CD4-positive, CD25-positive, alpha-beta regulatory T cell (primary cell): ENCODE measurements around the gene PTPRN2. TPM values are rescaled to one million over a fixed set of nuclear protein-coding genes. Genes with fewer than 3 reads are reported as not detected.

Experiments
- ATAC-seq, 2 donors: fragments of 150-1000 bp; cut with Tn5 transposase; one replicate each; pipeline ENCODE4 v1.10.0; 2021; ENCODE audit warnings: low read depth in 2 of 2, moderate number of reproducible peaks in 2 of 2, moderate library complexity in 1 of 2
- DNase-seq, 3 donors: peaks; one replicate each; pipeline versions ENCODE4 v3.0.0 to v3.0.0-alpha.2; 2012 to 2022; ENCODE audit warnings: mixed read lengths in 1 of 3
- H3K27ac ChIP-seq: one replicate; pipeline ENCODE4 v1.7.0; 2013; ENCODE audit warnings: mild to moderate bottlenecking, low read length; ENCODE audit not compliant: insufficient read depth, poor library complexity, severe bottlenecking
- H3K27me3 ChIP-seq: one replicate; pipeline ENCODE4 v1.7.0; 2013; ENCODE audit warnings: low read length; ENCODE audit not compliant: control insufficient read depth, insufficient read depth
- H3K36me3 ChIP-seq: one replicate; pipeline ENCODE4 v1.7.0; 2013; ENCODE audit warnings: mild to moderate bottlenecking, low read length, moderate library complexity; ENCODE audit not compliant: control insufficient read depth, insufficient read depth
- H3K4me1 ChIP-seq: 2 replicates; pipeline ENCODE4 v1.7.0; 2013; ENCODE audit warnings: mild to moderate bottlenecking, low read length; ENCODE audit not compliant: insufficient read depth, control insufficient read depth, poor library complexity, severe bottlenecking
- H3K4me3 ChIP-seq: one replicate; pipeline ENCODE4 v1.7.0; 2013; ENCODE audit warnings: low read depth, mild to moderate bottlenecking, low read length, moderate library complexity
- H3K9me3 ChIP-seq, 2 experiments: 1 replicate in 1 of 2; 2 replicates in 1 of 2; pipeline ENCODE4 v1.7.0; 2013; ENCODE audit warnings: low read length in 2 of 2, mild to moderate bottlenecking in 1 of 2, moderate library complexity in 1 of 2; ENCODE audit not compliant: control insufficient read depth in 2 of 2
- H3K27ac Mint-ChIP-seq, 3 donors: one replicate each; pipeline ENCODE4 v1.8.0; 2020 to 2022; ENCODE audit warnings: mild to moderate bottlenecking in 3 of 3, mixed read lengths in 3 of 3, moderate library complexity in 2 of 3
- H3K27me3 Mint-ChIP-seq: one replicate; pipeline ENCODE4 v1.8.0; 2022; ENCODE audit warnings: mild to moderate bottlenecking, mixed read lengths
- H3K36me3 Mint-ChIP-seq: one replicate; pipeline ENCODE4 v1.8.0; 2020; ENCODE audit warnings: mixed read lengths
- H3K4me1 Mint-ChIP-seq, 4 donors: one replicate each; pipeline ENCODE4 v1.8.0; 2020 to 2022; ENCODE audit warnings: mixed read lengths in 4 of 4, mild to moderate bottlenecking in 1 of 4
- H3K4me3 Mint-ChIP-seq, 4 donors: one replicate each; pipeline ENCODE4 v1.8.0; 2020 to 2022; ENCODE audit warnings: mild to moderate bottlenecking in 4 of 4, mixed read lengths in 4 of 4, moderate library complexity in 3 of 4
- H3K9me3 Mint-ChIP-seq, 7 donors: one replicate each; pipeline ENCODE4 v1.8.0; 2020 to 2022; ENCODE audit warnings: mixed read lengths in 7 of 7, mild to moderate bottlenecking in 3 of 7, moderate library complexity in 2 of 7
- polyA plus RNA-seq, 4 donors: library from polyadenylated mRNA; unstranded; fragments of 300-500 nt; fragmentation: Illumina TruSeq; gene quantifications; one replicate each; pipeline ENCODE4 v1.2.3, GENCODE V29; 2021
- total RNA-seq: library from RNA; stranded (reverse); gene quantifications from one replicate; pipeline ENCODE4 v1.2.3, GENCODE V29; 2022

Gene PTPRN2
- total and polyA plus RNA-seq, 5 donors from 2014 or later = 1.6 to 4.7 (median 2.7) TPM

- Mint-ChIP-seq H3K4me1 (peaks cover 0 to 20% (median 4%) of the 10 kb centered on the region in 4 donors), H3K9me3 (peaks cover 0 to 18% (median 6%) of the 10 kb centered on the region in 7 donors), H3K27ac (no peak overlapping the region), H3K36me3 (peaks cover 6% of the 10 kb centered on the region), H3K27me3 (peaks cover 49% of the 10 kb centered on the region), H3K4me3 (no peak overlapping the region)
- no peak overlapping the region for H3K27ac ChIP-seq
- peaks cover 8 to 14% of the 10 kb centered on the region in 2 experiments for H3K9me3 ChIP-seq
- peaks cover 16% of the 10 kb centered on the region for H3K27me3 ChIP-seq
- no peak for ATAC-seq
- peaks cover 5% of the 10 kb centered on the region for H3K4me1 ChIP-seq
- peak in 1 of 3 donors; percentile 45 for DNase-seq
- no peaks in the 10 kb centered on the region for H3K36me3 ChIP-seq
- no peak overlapping the region for H3K4me3 ChIP-seq
Observed at GRCh38 chr7:158581440-158582088, 6.1 kb downstream of the PTPRN2 start.

- Histone ChIP-seq H3K36me3 (no peaks in the 10 kb centered on the region), H3K9me3 (peaks cover 8 to 14% of the 10 kb centered on the region in 2 experiments), H3K4me1 (no peaks in the 10 kb centered on the region), H3K27me3 (peaks cover 6% of the 10 kb centered on the region), H3K27ac (no peak overlapping the region), H3K4me3 (no peak overlapping the region)
- H3K4me3 Mint-ChIP-seq = no peak overlapping the region
- H3K9me3 Mint-ChIP-seq = peaks cover 0 to 18% (median 4%) of the 10 kb centered on the region in 7 donors
- DNase-seq (no peak), ATAC-seq (no peak)
- H3K27ac Mint-ChIP-seq = no peak overlapping the region
- peaks cover 0 to 8% (median 0%) of the 10 kb centered on the region in 4 donors for H3K4me1 Mint-ChIP-seq
- H3K27me3 Mint-ChIP-seq = peaks cover 33% of the 10 kb centered on the region
- H3K36me3 Mint-ChIP-seq = peaks cover 6% of the 10 kb centered on the region
Observed at GRCh38 chr7:158579662-158580646, 7.7 kb downstream of the PTPRN2 start.

- H3K9me3 Mint-ChIP-seq = peaks cover 0 to 18% (median 4%) of the 10 kb centered on the region in 7 donors
Observed at GRCh38 chr7:158576050-158576762, 11.4 kb downstream of the PTPRN2 start.

GRCh38 chr7:158574308-158575036, 13.2 kb downstream of the PTPRN2 start:
- Histone ChIP-seq H3K36me3 (no peaks in the 10 kb centered on the region), H3K27ac (no peak overlapping the region), H3K4me1 (no peaks in the 10 kb centered on the region), H3K9me3 (peaks cover 2 to 5% of the 10 kb centered on the region in 2 experiments), H3K27me3 (peaks cover 5% of the 10 kb centered on the region), H3K4me3 (no peak overlapping the region)
- Mint-ChIP-seq H3K4me3 (no peak overlapping the region), H3K9me3 (peaks cover 0 to 5% (median 2%) of the 10 kb centered on the region in 7 donors), H3K36me3 (no peaks in the 10 kb centered on the region), H3K27me3 (peaks cover 4% of the 10 kb centered on the region), H3K4me1 (no peaks in the 10 kb centered on the region), H3K27ac (no peak overlapping the region)
- no peak for ATAC-seq
- no peak for DNase-seq

More at GRCh38 chr7:158576050-158576762, 11.4 kb downstream of the PTPRN2 start:
- no peak for ATAC-seq
- Mint-ChIP-seq H3K36me3 (peaks cover 3% of the 10 kb centered on the region), H3K27ac (no peak overlapping the region), H3K4me1 (no peaks in the 10 kb centered on the region), H3K27me3 (peaks cover 17% of the 10 kb centered on the region), H3K4me3 (no peak overlapping the region)
- Histone ChIP-seq H3K27me3 (peaks cover 5% of the 10 kb centered on the region), H3K27ac (no peak overlapping the region), H3K4me1 (no peaks in the 10 kb centered on the region), H3K36me3 (no peaks in the 10 kb centered on the region), H3K9me3 (peaks cover 8 to 14% of the 10 kb centered on the region in 2 experiments), H3K4me3 (no peak overlapping the region)
- DNase-seq = no peak

- H3K27me3 Mint-ChIP-seq = peaks cover 11% of the 10 kb centered on the region
- H3K4me1 Mint-ChIP-seq = no peaks in the 10 kb centered on the region
- Histone ChIP-seq H3K4me1 (no peaks in the 10 kb centered on the region), H3K4me3 (no peak overlapping the region), H3K9me3 (no peaks in the 10 kb centered on the region), H3K27ac (no peak overlapping the region), H3K36me3 (no peaks in the 10 kb centered on the region), H3K27me3 (peaks cover 5% of the 10 kb centered on the region)
- DNase-seq (no peak), ATAC-seq (no peak)
- peaks cover 0 to 2% (median 0%) of the 10 kb centered on the region in 7 donors for H3K9me3 Mint-ChIP-seq
- no peaks in the 10 kb centered on the region for H3K36me3 Mint-ChIP-seq
- H3K4me3 Mint-ChIP-seq = no peak overlapping the region
- H3K27ac Mint-ChIP-seq = no peak overlapping the region
Observed at GRCh38 chr7:158573310-158573709, 14.3 kb downstream of the PTPRN2 start.

GRCh38 chr7:158572000-158572828, 15.4 kb downstream of the PTPRN2 start:
- Mint-ChIP-seq H3K9me3 (peaks cover 0 to 1% (median 0%) of the 10 kb centered on the region in 7 donors), H3K36me3 (no peaks in the 10 kb centered on the region), H3K27me3 (peaks cover 7% of the 10 kb centered on the region), H3K4me1 (no peaks in the 10 kb centered on the region), H3K27ac (no peak overlapping the region), H3K4me3 (no peak overlapping the region)
- no peaks in the 10 kb centered on the region for H3K9me3 ChIP-seq
- ATAC-seq = no peak
- H3K4me1 ChIP-seq = no peaks in the 10 kb centered on the region
- peak in 1 of 3 donors; percentile 7 for DNase-seq
- no peaks in the 10 kb centered on the region for H3K36me3 ChIP-seq
- H3K27me3 ChIP-seq = peaks cover 5% of the 10 kb centered on the region
- no peak overlapping the region for H3K27ac ChIP-seq
- no peak overlapping the region for H3K4me3 ChIP-seq
